IMR-90 (cell line): ENCODE measurements around the gene ST6GALNAC3. TPM values are rescaled to one million over a fixed set of nuclear protein-coding genes. Genes with fewer than 3 reads are reported as not detected.
"Not testable (repeated sequence)": the region's sequence is repeated elsewhere in the genome, so short reads cannot be mapped to it uniquely, and the experiment has no call there.

Source experiments
- ATAC-seq: fragments of 200-7000 bp; cut with Tn5 transposase; 2 replicates; pipeline ENCODE4 v1.9.1; 2020; ENCODE audit warnings: low read depth, mild to moderate bottlenecking, moderate library complexity
- BruUV-seq: library from RNA; stranded (reverse); fragments of 400-500 nt; replicated peaks from 2 replicates; lab custom pipeline; 2021; lab: Mats Ljungman, UMichigan
- CTCF ChIA-PET: fragments of 300-600 bp; formaldehyde crosslinking; extraction: SDS; loops from one replicate; lab custom pipeline; 2021; ENCODE audit warnings: antibody characterized with exemption; lab: Yijun Ruan, JAX
- POLR2A ChIA-PET: fragments of 300-600 bp; sonication (Branson Sonifier 250); formaldehyde crosslinking; loops from one replicate; lab custom pipeline; 2022; ENCODE audit warnings: antibody characterized with exemption; ENCODE audit not compliant: unreplicated experiment; lab: Charles Lee
- DNase-seq: peaks from one replicate; pipeline ENCODE4 v3.0.0; 2013
- H2AFZ ChIP-seq: replicated peaks from 2 replicates; pipeline ENCODE3; 2013; ENCODE audit warnings: low read length, mild to moderate bottlenecking; ENCODE audit not compliant: poor library complexity
- H2AK5ac ChIP-seq: 2 replicates; pipeline ENCODE4 v1.6.1; 2013; ENCODE audit warnings: low read depth, low read length, inconsistent platforms
- H2AK9ac ChIP-seq: replicated peaks from 2 replicates; pipeline ENCODE3; 2013; ENCODE audit warnings: mild to moderate bottlenecking, low read depth, low read length, moderate library complexity; ENCODE audit not compliant: poor library complexity
- H2BK120ac ChIP-seq: 2 replicates; pipeline ENCODE4 v1.6.1; 2013; ENCODE audit warnings: low read depth, low read length, inconsistent platforms
- H2BK15ac ChIP-seq: 3 replicates; pipeline ENCODE4 v1.6.1; 2013; ENCODE audit warnings: low read depth, low read length, inconsistent platforms
- H2BK20ac ChIP-seq: 2 replicates; pipeline ENCODE4 v1.6.1; 2013; ENCODE audit warnings: low read depth, mild to moderate bottlenecking, inconsistent platforms, low read length, moderate library complexity
- H2BK5ac ChIP-seq: 2 replicates; pipeline ENCODE4 v1.6.1; 2013; ENCODE audit warnings: mild to moderate bottlenecking, low read depth, low read length, inconsistent platforms; ENCODE audit not compliant: poor library complexity, severe bottlenecking
- H3K14ac ChIP-seq: replicated peaks from 2 replicates; pipeline ENCODE4 v1.6.1; 2013; ENCODE audit warnings: low read depth, low read length, inconsistent platforms
- H3K18ac ChIP-seq: 2 replicates; pipeline ENCODE4 v1.6.1; 2013; ENCODE audit warnings: low read depth, low read length, control low read depth
- H3K23ac ChIP-seq: 2 replicates; pipeline ENCODE4 v1.6.1; 2013; ENCODE audit warnings: low read depth, low read length, inconsistent platforms
- H3K27ac ChIP-seq: 2 replicates; pipeline ENCODE4 v1.5.1; 2013; ENCODE audit warnings: mild to moderate bottlenecking, control low read depth, low read length; ENCODE audit not compliant: insufficient read depth
- H3K27me3 ChIP-seq: 2 replicates; pipeline ENCODE4 v1.6.1; 2013; ENCODE audit warnings: low read length; ENCODE audit not compliant: control insufficient read depth, insufficient read depth
- H3K36me3 ChIP-seq: 2 replicates; pipeline ENCODE4 v1.6.1; 2013; ENCODE audit warnings: low read length, mixed read lengths; ENCODE audit not compliant: control insufficient read depth, insufficient read depth
- H3K4ac ChIP-seq: 2 replicates; pipeline ENCODE4 v1.6.1; 2013; ENCODE audit warnings: low read depth, low read length, inconsistent platforms
- H3K4me1 ChIP-seq: 2 replicates; pipeline ENCODE4 v1.6.1; 2013; ENCODE audit warnings: low read length, mixed read lengths; ENCODE audit not compliant: control insufficient read depth, insufficient read depth
- H3K4me2 ChIP-seq: 2 replicates; pipeline ENCODE4 v1.6.1; 2013; ENCODE audit warnings: low read depth, mild to moderate bottlenecking, control low read depth, low read length, moderate library complexity
- H3K4me3 ChIP-seq: 2 replicates; pipeline ENCODE4 v1.5.1; 2013; ENCODE audit warnings: low read depth, mild to moderate bottlenecking, control low read depth, low read length, moderate library complexity; ENCODE audit not compliant: insufficient read depth
- H3K56ac ChIP-seq: 2 replicates; pipeline ENCODE4 v1.6.1; 2013; ENCODE audit warnings: low read length, inconsistent platforms; ENCODE audit not compliant: insufficient read depth; ENCODE audit errors: extremely low read depth
- H3K79me1 ChIP-seq, 2 experiments: 2 replicates each; pipeline ENCODE4 v1.6.1; 2013; ENCODE audit warnings: low read length in 2 of 2, inconsistent platforms in 1 of 2, low read depth in 1 of 2
- H3K9ac ChIP-seq: 2 replicates; pipeline ENCODE4 v1.6.1; 2013; ENCODE audit warnings: low read depth, low read length, control low read depth
- H3K9me1 ChIP-seq: 2 replicates; pipeline ENCODE4 v1.6.1; 2013; ENCODE audit warnings: low read length, inconsistent platforms; ENCODE audit not compliant: insufficient read depth
- H3K9me3 ChIP-seq: 2 replicates; pipeline ENCODE4 v1.6.1; 2013; ENCODE audit warnings: low read length; ENCODE audit not compliant: control insufficient read depth, insufficient read depth
- H4K20me1 ChIP-seq: 2 replicates; pipeline ENCODE4 v1.6.1; 2013; ENCODE audit warnings: low read length, inconsistent platforms; ENCODE audit not compliant: insufficient read depth
- H4K5ac ChIP-seq: 2 replicates; pipeline ENCODE4 v1.6.1; 2013; ENCODE audit warnings: mild to moderate bottlenecking, low read depth, low read length, control low read depth
- H4K8ac ChIP-seq, 2 experiments: 2 replicates each; pipeline ENCODE4 v1.6.1; 2013; ENCODE audit warnings: low read depth in 2 of 2, low read length in 2 of 2, control low read depth in 1 of 2, inconsistent platforms in 1 of 2
- H4K91ac ChIP-seq: 2 replicates; pipeline ENCODE4 v1.6.1; 2013; ENCODE audit warnings: low read depth, low read length, inconsistent platforms; ENCODE audit not compliant: insufficient read depth
- WGBS, 2 experiments: methylation state at CpG; one replicate each; pipeline versions ENCODE4 v1.1.5 to v1.1.7; 2013; ENCODE audit warnings: missing lambda C conversion rate in 2 of 2; ENCODE audit not compliant: insufficient read length in 1 of 2; ENCODE audit errors: extremely low coverage in 2 of 2; 5-methylcytosine and 5-hydroxymethylcytosine counted together
- dilution Hi-C: fragments of 300-500 bp; cut with HindIII; formaldehyde crosslinking; loops from one replicate; pipeline ENCODE4 v1.14.3; 2018; ENCODE audit warnings: low sequenced_read_pairs; ENCODE audit not compliant: unreplicated experiment
- in situ Hi-C: fragments of 300-500 bp; cut with MboI; formaldehyde crosslinking; loops from 3 replicates; pipeline ENCODE4 v1.14.3; 2019; ENCODE audit warnings: low sequenced_read_pairs, inconsistent platforms, mixed read lengths
- intact Hi-C: fragments of 100-400 bp; cut with micrococcal nuclease; formaldehyde crosslinking; loops from 2 replicates; pipeline ENCODE4 v1.10.0; 2022
- polyA plus RNA-seq, 3 experiments: library from polyadenylated mRNA; depleted of rRNA; stranded (reverse); fragments of >200 nt; gene quantifications; 2 replicates each; pipeline ENCODE4 v1.2.3, GENCODE V29; 2012; ENCODE audit warnings: low replicate concordance in 1 of 3
- total RNA-seq: library from RNA; depleted of rRNA; stranded (reverse); fragments of >200 nt; gene quantifications from 2 replicates; pipeline ENCODE4 v1.2.3, GENCODE V29; 2012

The ST6GALNAC3 gene
- total and polyA plus RNA-seq, 2 of the 4 experiments (the other 2 are of a cell fraction), result 0.65 to 1.3 TPM

- H3K4me1 ChIP-seq, CTCF ChIA-PET, H3K79me1 ChIP-seq, H4K5ac ChIP-seq, H3K9me3 ChIP-seq, H2BK120ac ChIP-seq, H2AK5ac ChIP-seq, H3K4me2 ChIP-seq, POLR2A ChIA-PET, H3K14ac ChIP-seq, H3K56ac ChIP-seq, H3K23ac ChIP-seq, H3K9me1 ChIP-seq, H4K91ac ChIP-seq, H3K9ac ChIP-seq, H2AK9ac ChIP-seq, dilution Hi-C loops, H3K18ac ChIP-seq, DNase-seq, H2AFZ ChIP-seq, H3K27me3 ChIP-seq, H2BK5ac ChIP-seq, ATAC-seq, in situ Hi-C loops, H2BK20ac ChIP-seq, H4K20me1 ChIP-seq, H3K36me3 ChIP-seq, intact Hi-C loops, H4K8ac ChIP-seq, BruUV-seq, H2BK15ac ChIP-seq, H3K4ac ChIP-seq, H3K4me3 ChIP-seq, H3K27ac ChIP-seq: not testable (repeated sequence)
- no CpG with 5 or more reads among the region's 1 CpG for WGBS, 2 experiments
Observed at GRCh38 chr1:76242587-76242986, 168.0 kb downstream of the ST6GALNAC3 start.
